Activated gamma-delta T cell treated with anti-CD3 and anti-CD28 coated beads, Interleukin-2, amount 50 U/mL, for 16 hours (primary cell): Measurements from ENCODE around the gene MDC1.

Source experiments
- DNase-seq: peaks from one replicate; pipeline ENCODE4 v3.0.0-alpha.2; 2020; ENCODE audit warnings: low read depth

The MDC1 gene

DNA sequence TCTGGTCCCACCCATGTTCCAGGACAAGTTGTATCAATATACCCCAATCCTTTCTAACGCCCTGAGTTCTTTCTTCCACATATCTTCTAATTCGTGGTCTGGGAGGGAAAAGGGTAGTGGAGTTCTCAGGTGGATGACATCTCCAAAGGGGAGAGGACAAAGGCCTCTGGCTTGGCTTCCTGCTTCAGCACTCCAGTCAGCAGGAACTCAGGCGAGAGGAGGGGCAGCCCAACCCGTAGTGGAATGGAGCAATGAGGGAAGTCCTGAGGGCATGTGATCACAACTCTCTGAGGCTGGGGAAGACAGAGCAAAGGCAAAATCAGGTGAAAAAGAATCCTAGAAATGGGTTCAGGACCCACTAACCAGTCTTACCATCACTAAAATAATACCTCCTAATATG lies 16.7 kb downstream of the MDC1 start:
- no peak for DNase-seq

DNA sequence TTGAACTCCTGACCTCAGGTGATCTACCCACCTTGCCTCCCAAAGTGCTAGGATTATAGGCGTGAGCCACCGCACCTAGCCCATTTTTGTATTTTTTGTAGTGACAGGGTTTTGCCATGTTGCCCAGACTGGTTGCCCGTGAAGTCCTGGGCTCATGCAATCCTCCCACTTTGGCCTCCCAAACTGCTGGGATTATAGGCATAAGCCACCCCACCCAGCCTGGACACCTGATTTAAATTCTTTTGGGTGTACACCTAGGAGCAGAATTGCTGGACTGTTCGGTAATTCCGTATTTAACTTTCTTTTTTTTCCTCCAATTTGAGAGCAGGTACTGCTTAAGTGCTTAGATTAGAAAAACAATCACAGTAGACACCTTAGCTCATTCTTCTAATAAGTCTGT lies 20.6 kb downstream of the MDC1 start:
- DNase-seq, result no peak

DNA sequence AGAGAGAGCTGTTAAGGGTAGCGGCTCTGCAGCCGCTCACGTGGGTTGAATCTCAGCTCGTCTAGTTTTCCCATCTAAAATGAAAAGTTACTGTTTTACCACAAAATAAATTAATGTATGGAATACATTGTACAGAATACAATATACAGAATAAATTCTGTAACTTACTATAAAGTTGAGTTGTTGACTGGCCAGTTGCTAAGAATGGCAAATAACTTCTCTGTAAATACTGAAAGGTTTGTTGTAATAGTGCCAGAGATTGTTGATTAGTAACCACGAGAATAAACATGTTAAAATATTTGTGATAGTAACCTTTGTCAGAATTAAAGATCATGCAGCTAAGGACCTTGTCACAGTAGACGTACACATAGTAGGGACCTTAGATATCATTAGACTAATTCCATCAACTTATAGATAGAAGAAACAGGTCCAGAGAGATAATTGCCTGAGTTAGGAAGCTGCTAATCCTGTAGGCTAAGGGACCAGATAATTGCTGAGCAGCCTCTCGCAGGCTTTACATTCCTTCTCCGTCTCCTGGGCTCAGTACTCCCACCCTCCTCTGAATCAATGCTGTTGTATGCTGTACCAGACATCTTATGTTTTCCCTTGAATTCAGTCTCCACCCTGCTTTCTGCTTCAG lies 25.8 kb downstream of the MDC1 start:
- no peak for DNase-seq

DNA sequence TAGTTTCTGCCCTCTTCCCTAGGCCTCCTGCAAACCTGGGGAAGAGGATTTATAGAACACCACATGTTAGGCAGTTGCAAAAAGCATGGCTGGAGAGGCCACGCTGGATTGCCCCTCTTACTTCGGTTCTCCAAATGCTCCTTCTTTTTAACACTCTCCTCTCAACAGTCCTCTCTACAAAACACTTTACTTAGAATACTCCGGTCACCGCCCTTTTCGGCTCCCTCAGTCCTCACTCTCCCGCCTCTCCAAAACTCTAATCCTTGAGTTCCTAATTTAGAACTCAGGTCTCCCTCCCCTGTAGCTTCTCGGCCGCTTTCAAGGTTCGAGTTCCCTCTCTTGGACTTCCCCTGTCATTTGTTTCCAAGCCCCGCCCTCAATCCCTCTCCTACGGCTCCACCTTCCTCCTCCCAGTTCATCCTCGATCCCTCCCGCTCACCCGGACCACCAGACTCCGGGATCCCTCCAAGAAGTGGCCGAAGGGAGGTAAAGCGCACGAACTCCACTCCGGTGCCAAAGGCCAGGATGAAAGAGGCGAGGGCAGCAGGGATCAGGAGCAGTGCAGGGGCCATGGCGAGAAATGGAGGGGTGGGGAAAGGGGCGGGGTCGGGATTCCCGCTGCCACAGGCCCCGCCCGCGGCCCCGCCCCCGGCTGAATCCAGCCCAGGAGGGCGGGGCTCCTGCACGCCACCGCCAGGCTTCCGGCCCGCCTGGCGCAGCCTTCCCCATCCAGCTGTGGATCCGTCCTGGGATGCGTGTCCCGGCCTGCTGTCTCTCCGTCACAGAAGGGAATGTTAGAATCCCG lies 26.5 kb downstream of the MDC1 start, which contains the start of gene NRM:
Gene NRM (minus strand): TSS at position 582 of the 805 bp plus-strand sequence. CDS start 10 bp downstream, at position 572.
- DNase-seq, result peak; percentile 30

DNA sequence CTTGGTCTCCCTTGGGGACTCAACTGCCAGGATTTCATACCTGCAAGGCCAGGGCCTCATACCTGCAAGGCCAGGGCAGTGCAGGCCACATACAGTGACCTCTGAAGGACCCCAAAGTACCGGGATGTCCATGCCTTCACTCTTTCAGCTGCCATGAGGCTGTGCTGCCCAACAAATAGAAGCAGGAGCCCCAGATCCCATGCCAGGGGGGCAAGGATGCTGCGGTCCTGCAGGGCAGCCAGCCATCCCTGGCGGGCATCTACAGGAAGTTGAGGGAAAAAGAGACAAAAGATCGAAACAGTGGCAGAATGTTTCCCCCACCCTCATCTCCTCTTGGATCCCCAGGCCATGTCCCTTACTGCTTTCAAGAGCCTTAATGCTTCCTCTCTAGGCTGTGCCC lies 27.1 kb downstream of the MDC1 start:
- no peak for DNase-seq

DNA sequence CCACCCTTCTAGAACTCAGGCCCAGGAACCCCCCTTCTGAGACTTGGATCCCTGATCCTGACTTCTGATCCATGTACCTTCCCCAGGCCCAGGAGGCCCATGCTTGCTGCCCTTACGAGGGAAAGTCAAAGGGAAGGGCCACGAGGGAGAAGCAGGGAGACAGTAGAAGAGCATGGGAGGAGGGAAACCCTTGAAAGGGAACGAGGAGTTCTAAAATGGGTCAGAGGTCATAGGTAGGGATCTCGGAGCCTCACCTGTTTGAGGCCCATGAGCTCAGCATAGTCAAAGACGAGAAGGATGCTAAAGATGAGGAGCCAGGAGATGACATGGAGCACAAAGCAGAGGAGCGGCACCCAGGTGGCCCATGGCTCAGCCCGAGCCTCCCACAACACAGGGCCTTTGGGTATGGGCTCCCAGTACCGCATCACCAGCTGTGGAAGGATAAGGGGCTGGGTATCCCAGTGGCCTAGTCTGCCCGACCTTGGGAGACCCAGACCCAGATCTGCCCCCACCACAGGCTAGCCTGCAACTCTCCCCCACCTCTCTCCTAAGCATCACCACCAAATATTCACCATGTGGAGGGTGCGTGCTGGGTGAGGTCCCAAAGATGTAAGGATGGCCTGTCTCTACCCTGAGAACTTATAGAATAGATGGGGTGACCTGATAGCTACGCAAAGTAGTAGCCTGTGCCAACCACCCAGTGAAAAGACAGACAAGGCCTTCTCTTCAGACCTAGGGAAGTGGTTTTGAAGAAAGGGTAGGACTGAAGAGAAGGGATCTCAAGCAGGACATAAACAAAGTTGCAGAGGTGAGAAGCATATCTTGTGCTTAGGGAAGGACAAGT lies 27.8 kb downstream of the MDC1 start:
- no peak for DNase-seq

DNA sequence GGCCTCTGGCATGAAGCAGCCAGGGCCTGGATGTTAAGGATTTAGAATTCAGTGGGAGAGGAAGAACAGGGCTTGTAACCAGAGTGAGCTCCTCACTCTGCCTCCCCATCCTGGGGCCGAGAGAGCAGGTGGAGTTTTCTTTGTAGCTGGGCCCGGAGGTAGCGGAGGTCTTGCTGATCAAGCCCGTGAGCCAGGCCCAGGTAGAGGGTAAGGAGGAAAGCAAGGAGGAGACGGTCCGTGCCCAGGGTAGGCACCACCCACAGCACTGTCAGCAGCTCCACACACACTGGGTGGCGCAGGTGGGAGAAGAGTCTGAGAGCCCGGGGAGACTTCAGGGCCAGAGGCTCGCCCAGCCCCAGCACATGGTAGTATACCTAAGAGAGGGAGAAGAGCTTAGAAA lies 28.5 kb downstream of the MDC1 start:
- no peak for DNase-seq

DNA sequence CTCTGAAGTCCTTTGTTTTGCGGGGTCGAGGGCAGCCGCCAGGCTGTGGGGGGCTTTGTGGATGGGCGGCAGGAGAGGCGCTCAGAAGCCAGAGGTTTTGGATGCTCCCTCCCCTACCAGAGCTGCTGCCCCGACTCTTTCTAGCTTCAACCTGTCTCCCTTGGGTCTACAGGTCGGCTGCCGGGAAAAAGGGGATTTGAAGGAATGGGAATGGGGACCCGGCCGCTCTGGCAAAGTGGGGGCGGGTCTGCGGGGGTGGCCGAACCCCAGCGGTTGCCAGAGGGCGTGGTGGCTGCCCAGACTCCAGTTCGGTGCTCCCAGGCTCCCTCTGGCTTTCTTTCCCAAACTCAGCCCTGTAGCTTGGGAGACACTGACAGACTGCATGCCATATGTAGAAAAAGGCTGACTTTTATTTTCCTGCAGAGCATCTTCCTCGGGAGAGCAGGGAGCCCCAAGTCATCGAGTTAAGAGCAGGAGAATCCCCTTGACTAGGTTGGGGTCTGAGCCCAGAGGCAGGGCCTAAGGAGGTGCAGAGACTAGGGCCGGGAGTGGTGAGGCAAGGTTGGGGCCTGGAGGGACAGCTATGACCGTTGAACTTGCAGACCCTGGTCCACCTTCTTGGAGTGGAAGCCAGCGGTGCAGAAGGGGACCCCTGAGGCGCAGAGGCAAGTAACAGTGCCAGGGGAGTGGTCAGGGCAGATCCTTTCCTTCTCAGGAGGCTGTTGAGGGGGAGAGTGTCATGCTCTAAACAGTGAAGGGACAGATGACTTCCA lies 29.2 kb downstream of the MDC1 start:
- no peak for DNase-seq

DNA sequence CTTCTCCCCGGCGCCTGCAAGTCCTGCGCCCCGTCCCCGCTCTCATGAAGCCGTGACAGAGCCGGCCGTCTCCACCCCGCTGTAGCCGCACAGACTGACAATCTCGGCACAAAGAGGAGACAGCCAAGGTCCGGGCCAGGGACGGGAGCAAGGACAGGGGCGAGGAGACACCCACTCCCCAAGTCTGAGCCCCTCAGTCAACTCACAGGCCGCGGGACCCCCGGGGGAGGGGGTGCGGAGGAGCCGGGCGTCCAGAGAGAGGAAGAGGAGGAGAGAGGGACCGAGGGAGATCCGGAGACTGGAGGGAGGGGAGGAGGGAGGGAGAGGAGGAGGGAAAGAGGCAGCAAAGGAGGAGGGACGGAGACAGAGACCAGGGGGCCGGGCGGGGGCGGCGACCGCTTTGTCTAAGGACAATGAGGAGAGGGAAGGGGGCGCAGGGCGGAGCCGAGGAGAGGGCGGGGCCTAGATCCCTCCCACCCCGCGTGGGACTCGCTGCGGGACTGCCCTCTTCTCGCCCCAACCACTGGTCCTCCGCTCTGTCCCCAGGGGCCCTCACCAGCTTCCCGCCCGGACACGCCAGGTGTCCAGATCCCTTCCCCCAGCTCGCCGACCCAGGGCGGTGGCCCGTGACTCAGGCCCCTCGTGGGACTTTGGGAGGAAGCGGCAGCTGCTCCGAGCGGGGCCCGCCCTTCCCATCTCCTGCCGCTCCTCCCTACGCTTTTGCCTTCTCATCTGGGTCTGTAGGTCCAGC lies 30.0 kb downstream of the MDC1 start:
- DNase-seq, result peak; percentile 49

DNA sequence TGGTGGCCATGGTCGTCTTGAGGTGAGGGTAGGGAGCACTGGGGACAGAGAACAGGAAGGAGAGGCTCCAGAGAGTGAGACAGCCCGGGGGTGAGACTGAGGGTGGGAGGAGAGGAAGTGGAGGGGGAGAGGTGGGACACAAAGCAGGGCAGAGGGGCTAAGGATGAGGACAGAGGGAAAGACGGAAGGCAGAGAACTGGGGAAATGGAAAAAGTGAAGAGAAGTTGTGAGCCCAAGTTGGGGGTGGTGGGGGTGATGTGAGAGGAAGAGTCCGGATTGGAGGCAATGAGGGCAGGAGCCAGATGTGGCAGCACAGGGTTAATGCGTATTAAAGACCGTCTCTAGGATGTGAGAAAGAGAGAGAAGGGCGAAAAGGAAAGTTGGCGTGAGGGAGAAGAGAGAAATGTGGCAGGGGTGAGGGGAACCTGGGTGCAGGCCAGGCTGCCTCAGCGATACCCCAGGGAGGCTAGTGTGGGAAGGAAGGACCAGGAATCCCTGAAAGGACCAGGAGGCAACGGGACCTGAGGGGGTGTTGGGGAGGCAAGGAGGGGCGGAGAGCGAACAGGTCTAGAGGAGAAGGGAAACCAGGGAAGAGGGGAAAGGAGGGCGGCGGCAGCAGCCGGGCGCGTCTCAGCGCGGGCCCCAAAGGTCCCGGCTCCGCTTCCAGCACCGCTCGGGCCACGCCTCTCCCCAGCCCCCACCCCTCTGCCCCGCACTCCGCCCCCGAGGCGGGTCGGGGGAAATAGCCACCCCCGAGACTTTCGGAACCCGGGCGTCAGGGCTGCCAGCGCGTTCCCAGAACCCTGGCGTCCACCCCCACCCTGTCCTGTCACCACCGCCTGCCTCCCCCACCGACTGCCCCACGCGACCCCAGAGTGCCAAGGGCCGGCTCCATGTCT lies 30.8 kb downstream of the MDC1 start, which contains the start of gene PPP1R18:
Gene PPP1R18 (minus strand): TSS at position 637 of the 899 bp plus-strand sequence. CDS start 627 bp downstream, at position 10.
- DNase-seq, result peak; percentile 76

DNA sequence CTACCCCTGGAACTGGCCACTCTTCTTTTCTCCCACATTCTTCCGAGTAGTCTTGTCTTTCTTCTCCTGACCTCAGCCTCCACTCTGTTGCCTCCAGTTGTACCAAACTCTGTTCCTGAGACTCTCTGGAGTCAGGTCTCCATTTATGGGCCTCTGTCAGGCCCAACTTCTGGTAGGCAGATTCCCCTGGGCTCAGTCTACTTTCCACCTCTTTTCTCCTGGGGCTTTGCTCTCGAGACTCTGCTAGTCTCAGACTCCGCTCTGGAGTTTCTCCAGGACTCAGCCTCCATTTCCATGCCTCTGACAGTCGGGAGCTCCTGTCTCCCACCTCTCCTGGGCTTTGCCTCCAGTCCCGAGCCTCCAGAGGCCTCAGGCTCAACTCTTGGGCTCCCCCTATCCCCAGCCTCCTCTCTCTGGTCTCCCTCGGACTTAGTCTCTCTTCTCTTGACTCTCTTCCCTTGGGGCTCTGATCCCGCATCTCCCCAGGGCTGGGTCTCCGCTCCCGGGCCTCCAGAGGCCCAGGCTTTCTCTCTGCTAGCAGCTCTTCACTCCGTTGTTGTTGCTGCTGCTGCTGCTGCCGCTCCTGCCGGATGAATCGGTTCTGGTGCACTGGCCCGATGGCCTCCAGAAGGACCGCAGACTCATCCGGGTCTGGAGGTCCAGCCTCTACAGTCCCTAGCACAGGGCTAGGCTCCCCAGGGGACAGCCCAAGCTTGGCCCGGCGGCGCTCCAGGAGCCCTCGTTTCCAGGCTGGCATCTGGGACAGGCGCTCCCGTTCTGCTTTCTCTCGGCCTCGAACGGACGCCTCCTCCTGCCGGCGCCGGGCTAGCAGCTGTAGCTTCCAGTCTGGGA lies 31.7 kb downstream of the MDC1 start:
- no peak for DNase-seq

DNA sequence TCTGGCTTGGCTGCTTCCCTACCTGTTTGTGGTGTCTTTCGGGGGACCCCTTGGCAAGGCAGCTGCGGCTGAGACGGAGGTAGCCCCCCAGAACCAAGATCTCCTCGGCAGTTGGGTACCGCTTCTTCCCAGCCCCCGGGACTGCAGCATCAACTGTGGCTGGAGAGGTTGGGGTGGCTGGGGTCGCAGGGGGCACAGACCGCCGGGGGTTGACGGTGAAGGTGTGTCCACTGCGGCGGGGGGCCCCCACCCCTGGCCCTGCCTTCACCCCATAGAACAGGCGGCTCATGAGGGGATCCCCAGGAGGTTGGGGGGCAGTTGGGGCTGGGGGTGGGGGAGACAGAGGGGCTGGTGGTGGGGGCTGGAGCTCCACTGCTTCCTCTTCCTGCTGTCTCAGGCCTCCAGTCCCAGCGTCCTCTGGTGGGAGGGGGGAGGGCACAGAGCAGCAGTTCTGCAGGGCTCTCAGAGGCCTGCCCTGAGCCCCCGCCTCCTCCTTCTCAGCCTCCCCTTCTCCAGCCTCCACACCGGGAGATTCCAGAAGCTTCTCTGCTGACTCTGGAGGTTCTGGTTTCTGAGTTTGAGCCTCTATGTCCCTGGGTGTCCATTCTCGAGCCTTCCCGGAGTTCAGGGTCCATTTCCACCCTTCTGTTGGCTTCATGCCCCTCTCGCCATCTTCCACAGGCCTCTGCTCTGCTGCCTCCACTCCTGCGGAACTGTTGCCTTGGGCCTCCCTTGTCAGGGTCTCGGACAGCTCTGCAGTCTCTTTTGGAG lies 32.5 kb downstream of the MDC1 start:
- DNase-seq, result no peak

DNA sequence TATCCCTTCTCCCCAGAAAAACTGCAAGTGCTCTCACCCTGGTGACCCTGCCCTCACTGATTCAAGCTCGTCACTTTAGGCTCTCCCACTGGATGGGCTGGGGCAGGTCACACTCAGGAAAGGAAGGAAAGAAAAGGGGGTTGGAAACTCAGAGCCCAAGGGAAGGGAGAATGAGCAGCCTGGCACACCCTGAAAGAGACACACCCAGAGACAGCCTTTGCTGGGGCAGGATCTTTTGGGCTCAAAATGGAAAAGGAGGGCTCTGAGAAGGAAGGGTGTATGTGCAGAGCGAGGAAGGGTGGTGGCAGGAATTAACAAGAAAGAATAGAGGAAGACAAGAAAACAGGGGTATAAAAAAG lies 33.1 kb downstream of the MDC1 start:
- DNase-seq, result no peak

DNA sequence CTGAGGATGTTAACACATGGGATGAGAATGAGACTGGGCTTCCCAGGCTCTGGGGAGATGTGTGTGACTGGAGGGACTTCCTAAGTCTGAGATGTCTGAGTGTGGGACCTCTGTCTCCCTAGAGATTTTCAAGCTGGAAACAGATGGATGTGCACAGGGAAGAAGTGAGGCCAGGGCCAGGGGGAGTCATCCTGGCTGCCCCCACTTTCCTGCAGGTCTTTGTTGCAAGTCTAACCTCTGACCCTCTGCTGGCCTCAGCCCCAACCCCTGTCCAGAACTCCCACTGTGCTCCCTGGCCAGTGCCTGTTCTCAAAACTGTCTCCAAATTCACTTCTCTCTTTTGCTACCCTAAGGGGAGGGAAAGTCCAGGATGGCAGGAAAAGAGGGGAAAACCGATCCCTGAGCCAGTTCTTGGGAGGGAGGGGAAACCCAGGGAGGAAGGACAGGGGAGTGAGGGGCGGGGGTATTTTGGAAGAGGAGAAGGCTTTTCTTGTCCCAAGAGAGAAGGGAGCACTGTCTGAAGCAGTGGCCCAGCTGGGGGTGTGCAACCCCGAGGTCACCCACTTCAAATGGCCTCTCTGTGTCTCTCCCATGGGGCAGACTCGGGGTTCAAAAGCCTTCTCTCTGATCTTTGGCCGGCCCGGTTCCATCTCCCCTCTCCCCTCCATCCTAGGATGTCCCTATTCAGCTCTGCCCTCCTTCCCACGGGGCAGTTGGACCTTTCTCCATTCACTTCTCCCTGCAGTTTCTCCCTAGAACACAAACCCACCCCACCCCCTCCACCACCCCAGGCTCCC lies 33.7 kb downstream of the MDC1 start:
- DNase-seq, result no peak

DNA sequence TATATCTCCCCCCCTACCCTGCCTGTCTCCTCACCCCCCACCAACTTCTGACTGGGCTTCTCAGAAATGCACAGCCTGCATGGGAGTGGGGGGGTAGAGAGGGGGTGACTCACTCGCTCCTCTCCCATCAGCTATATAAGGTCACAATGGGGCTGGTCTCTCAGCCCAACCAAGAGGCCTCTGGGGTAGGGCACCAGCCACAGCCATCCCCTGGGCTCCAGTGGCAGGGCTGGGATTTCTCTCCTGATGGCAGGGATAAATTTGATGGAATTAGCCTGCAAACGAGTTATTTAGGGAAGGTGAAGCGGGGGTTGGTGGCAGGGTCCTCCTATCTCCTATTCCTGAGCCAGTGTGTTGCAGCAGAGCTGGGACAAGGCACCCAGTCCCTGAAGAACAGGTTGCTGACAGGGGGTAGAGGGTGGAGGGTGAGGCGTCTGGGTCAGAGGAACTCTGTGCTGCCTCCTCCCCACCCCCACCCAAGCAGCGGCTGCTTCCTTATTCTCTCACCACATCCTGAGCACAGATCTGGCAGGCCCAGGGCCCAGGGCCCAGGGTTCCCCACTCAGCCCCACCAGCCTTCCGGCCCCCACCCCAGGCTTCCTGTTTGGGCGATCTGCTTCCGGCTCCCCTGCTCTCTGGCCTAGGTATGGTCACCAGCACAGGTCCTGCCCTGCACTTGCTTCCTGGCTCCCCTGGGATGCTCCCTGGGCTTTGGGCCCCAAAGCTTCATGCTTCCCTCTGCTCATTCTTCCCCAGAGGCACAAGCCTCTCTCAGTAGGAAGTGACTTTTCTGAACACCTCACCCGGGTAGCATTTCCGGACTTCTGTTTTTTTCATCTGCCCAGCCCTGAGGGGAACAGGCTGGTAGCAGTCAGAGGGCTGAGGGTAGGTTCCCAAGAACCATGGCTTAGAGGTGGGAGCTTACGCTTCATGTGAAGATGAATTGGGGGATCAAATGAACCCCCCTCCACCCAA lies 34.7 kb downstream of the MDC1 start:
- peak; percentile 82 for DNase-seq

DNA sequence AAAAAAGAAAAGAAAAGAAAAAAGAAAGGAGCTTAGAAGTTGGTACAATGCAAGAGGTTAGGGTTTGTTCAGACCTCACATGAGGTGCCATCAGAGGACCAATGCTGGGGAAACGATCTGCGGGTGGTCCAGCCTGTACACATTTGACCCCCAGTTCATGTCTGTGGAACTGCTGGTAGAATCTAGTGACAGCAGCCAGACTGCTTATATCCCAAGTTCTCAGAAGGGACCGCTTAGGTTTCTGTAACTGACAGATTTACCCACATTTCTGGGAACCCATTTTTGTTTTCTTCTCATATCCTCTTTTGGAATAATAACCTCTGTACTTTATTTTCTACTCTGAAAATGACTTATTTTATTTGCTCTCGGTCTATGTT lies 35.3 kb downstream of the MDC1 start:
- no peak for DNase-seq
